H1 (cell line): ENCODE results near the gene CARD11. TPM values are rescaled to one million over a fixed set of nuclear protein-coding genes. Genes with fewer than 3 reads are reported as not detected.

Experiments used
- CTCF ChIA-PET: fragments of 300-600 bp; sonication (Branson Sonifier 250); formaldehyde crosslinking; loops from one replicate; lab custom pipeline; 2021; ENCODE audit not compliant: partially characterized antibody; lab: Charles Lee
- POLR2A ChIA-PET: fragments of 300-600 bp; sonication (Branson Sonifier 250); formaldehyde crosslinking; loops from one replicate; lab custom pipeline; 2021; ENCODE audit warnings: inconsistent platforms; ENCODE audit not compliant: partially characterized antibody; lab: Charles Lee
- DNase-seq, 2 experiments: peaks; one replicate each; pipeline versions ENCODE4 v3.0.0 to v3.0.0-alpha.2; 2010 to 2022; ENCODE audit warnings: low spot score in 2 of 2, low read depth in 1 of 2, mixed read lengths in 1 of 2
- FAIRE-seq: peaks from 2 replicates; lab custom pipeline; 2011; peaks lifted over from hg19 to GRCh38; lab: Jason Lieb, UNC
- H2AFZ ChIP-seq: 2 replicates; pipeline ENCODE4 v1.8.1; 2012; ENCODE audit warnings: low read length, inconsistent platforms
- H2AK5ac ChIP-seq: 2 replicates; pipeline ENCODE4 v1.6.1; 2013; ENCODE audit warnings: low read depth, low read length
- H2BK120ac ChIP-seq: replicated peaks from 2 replicates; pipeline ENCODE3; 2013; ENCODE audit warnings: low read depth, low read length, inconsistent platforms
- H2BK12ac ChIP-seq: 2 replicates; pipeline ENCODE4 v1.6.1; 2013; ENCODE audit warnings: low read depth, low read length
- H2BK15ac ChIP-seq: 2 replicates; pipeline ENCODE4 v1.6.1; 2013; ENCODE audit warnings: low read length
- H2BK20ac ChIP-seq: 2 replicates; pipeline ENCODE4 v1.6.1; 2013; ENCODE audit warnings: low read length
- H2BK5ac ChIP-seq: 2 replicates; pipeline ENCODE4 v1.6.1; 2013; ENCODE audit warnings: low read depth, low read length
- H3K14ac ChIP-seq: 2 replicates; pipeline ENCODE4 v1.6.1; 2013; ENCODE audit warnings: inconsistent platforms; ENCODE audit not compliant: insufficient read length
- H3K18ac ChIP-seq: 2 replicates; pipeline ENCODE4 v1.6.1; 2013; ENCODE audit warnings: low read length; ENCODE audit errors: extremely low read depth
- H3K23ac ChIP-seq: 2 replicates; pipeline ENCODE4 v1.6.1; 2013; ENCODE audit warnings: inconsistent platforms; ENCODE audit not compliant: insufficient read length
- H3K23me2 ChIP-seq: 2 replicates; pipeline ENCODE4 v1.6.1; 2013; ENCODE audit warnings: low read depth, low read length
- H3K27ac ChIP-seq: 2 replicates; pipeline ENCODE4 v1.6.1; 2011; ENCODE audit warnings: low read depth, low read length, inconsistent platforms
- H3K27me3 ChIP-seq, 4 experiments: replicated peaks in 1 of 4; 1 replicate in 1 of 4; 2 replicates in 3 of 4; pipeline versions ENCODE4 v1.6.1 to v1.8.1; 2011 to 2013; ENCODE audit warnings: low read length in 3 of 4, mild to moderate bottlenecking in 3 of 4, inconsistent platforms in 2 of 4, mixed read lengths in 2 of 4, moderate library complexity in 1 of 4; ENCODE audit not compliant: control insufficient read depth in 3 of 4, insufficient read depth in 3 of 4; ENCODE audit errors: extremely low read depth in 1 of 4
- H3K36me3 ChIP-seq, 4 experiments: 2 replicates each; pipeline versions ENCODE4 v1.6.1 to v1.8.1; 2011 to 2013; ENCODE audit warnings: mild to moderate bottlenecking in 4 of 4, low read length in 3 of 4, moderate library complexity in 2 of 4, control low read depth in 1 of 4, inconsistent platforms in 1 of 4; ENCODE audit not compliant: insufficient read depth in 4 of 4, control insufficient read depth in 2 of 4
- H3K4ac ChIP-seq: replicated peaks from 2 replicates; pipeline ENCODE3; 2013; ENCODE audit warnings: low read length, low read depth, mixed read lengths, inconsistent platforms; ENCODE audit not compliant: insufficient read length
- H3K4me1 ChIP-seq, 4 experiments: replicated peaks in 1 of 4; 1 replicate in 1 of 4; 2 replicates in 3 of 4; pipeline versions ENCODE4 v1.6.1 to v1.8.1; 2011 to 2013; ENCODE audit warnings: low read length in 3 of 4, inconsistent platforms in 2 of 4, mixed read lengths in 1 of 4; ENCODE audit not compliant: insufficient read depth in 4 of 4, control insufficient read depth in 3 of 4
- H3K4me2 ChIP-seq, 2 experiments: 2 replicates each; pipeline versions ENCODE4 v1.6.1 to v1.8.1; 2011 to 2013; ENCODE audit warnings: low read depth in 2 of 2, low read length in 2 of 2, control low read depth in 1 of 2, inconsistent platforms in 1 of 2, mild to moderate bottlenecking in 1 of 2; ENCODE audit not compliant: insufficient read depth in 1 of 2
- H3K4me3 ChIP-seq, 4 experiments: fragments of 200-600, 300-600 bp in 1 of 4; sonication (generic), shearing (Covaris generic), sonication (Bioruptor Twin) in 1 of 4; 2 replicates each; pipeline versions ENCODE4 v1.5.1 to v1.8.1; 2011 to 2016; ENCODE audit warnings: low read length in 4 of 4, low read depth in 3 of 4, control low read depth in 2 of 4, inconsistent platforms in 2 of 4, mild to moderate bottlenecking in 2 of 4, mixed read lengths in 1 of 4, moderate library complexity in 1 of 4; ENCODE audit not compliant: insufficient read depth in 2 of 4; ENCODE audit errors: extremely low read depth in 1 of 4
- H3K56ac ChIP-seq: replicated peaks from 2 replicates; pipeline ENCODE3; 2013; ENCODE audit warnings: low read depth, mild to moderate bottlenecking, mixed read lengths, low read length, inconsistent platforms; ENCODE audit not compliant: insufficient read length
- H3K79me1 ChIP-seq: 2 replicates; pipeline ENCODE4 v1.6.1; 2013; ENCODE audit warnings: low read depth, low read length, control low read depth
- H3K79me2 ChIP-seq, 2 experiments: 2 replicates each; pipeline versions ENCODE4 v1.6.1 to v1.8.1; 2012 to 2013; ENCODE audit warnings: low read length in 2 of 2, mild to moderate bottlenecking in 2 of 2, inconsistent platforms in 1 of 2; ENCODE audit not compliant: insufficient read depth in 2 of 2, control insufficient read depth in 1 of 2
- H3K9ac ChIP-seq, 4 experiments: replicated peaks in 1 of 4; 1 replicate in 1 of 4; 2 replicates in 3 of 4; pipeline versions ENCODE4 v1.6.1 to v1.8.1; 2011 to 2013; ENCODE audit warnings: low read depth in 3 of 4, low read length in 3 of 4, control low read depth in 2 of 4, mild to moderate bottlenecking in 2 of 4, moderate library complexity in 2 of 4, inconsistent platforms in 1 of 4; ENCODE audit errors: extremely low read depth in 1 of 4
- H3K9me3 ChIP-seq, 2 experiments: 2 replicates each; pipeline versions ENCODE4 v1.6.1 to v1.8.1; 2012 to 2013; ENCODE audit warnings: mild to moderate bottlenecking in 2 of 2, moderate library complexity in 2 of 2, control low read depth in 1 of 2, inconsistent platforms in 1 of 2, low read depth in 1 of 2, low read length in 1 of 2, mixed read lengths in 1 of 2; ENCODE audit not compliant: insufficient read depth in 2 of 2
- H4K20me1 ChIP-seq, 2 experiments: replicated peaks in 1 of 2; 2 replicates each; pipeline versions ENCODE3 to v1.8.1; 2011 to 2013; ENCODE audit warnings: inconsistent platforms in 2 of 2, low read length in 2 of 2, mild to moderate bottlenecking in 1 of 2; ENCODE audit not compliant: insufficient read depth in 2 of 2, control insufficient read depth in 1 of 2
- H4K5ac ChIP-seq: 2 replicates; pipeline ENCODE4 v1.6.1; 2013; ENCODE audit warnings: low read length, low read depth, mixed read lengths, inconsistent platforms; ENCODE audit not compliant: insufficient read length
- H4K8ac ChIP-seq: 2 replicates; pipeline ENCODE4 v1.8.0; 2013; ENCODE audit warnings: mild to moderate bottlenecking, moderate library complexity, low read length, inconsistent platforms; ENCODE audit not compliant: insufficient read depth; ENCODE audit errors: extremely low read depth
- H4K91ac ChIP-seq: replicated peaks from 2 replicates; pipeline ENCODE3; 2013; ENCODE audit warnings: low read length, mixed read lengths, inconsistent platforms; ENCODE audit not compliant: insufficient read length
- CHD2 ChIP-seq: IDR thresholded peaks from 2 replicates; pipeline ENCODE4 v1.6.1; 2012; ENCODE audit warnings: low read length, improper control_type of control experiment
- POLR2AphosphoS5 ChIP-seq: IDR thresholded peaks from 2 replicates; pipeline ENCODE4 v1.6.1; 2011; ENCODE audit warnings: low read depth, low read length
- RXRA ChIP-seq: IDR thresholded peaks from 2 replicates; pipeline ENCODE4 v1.6.1; 2011; ENCODE audit warnings: low read depth, mild to moderate bottlenecking, low read length, moderate library complexity; ENCODE audit not compliant: insufficient read depth
- SIX5 ChIP-seq: IDR thresholded peaks from 2 replicates; pipeline ENCODE4 v1.6.1; 2011; ENCODE audit warnings: mild to moderate bottlenecking, low read depth, low read length
- SUZ12 ChIP-seq: fragments of 200-600 bp; sonication (generic); IDR thresholded peaks from 2 replicates; pipeline ENCODE4 v1.6.1; 2012; ENCODE audit warnings: mild to moderate bottlenecking, inconsistent platforms, low read length, moderate library complexity, mixed read lengths
- TAF1 ChIP-seq: IDR thresholded peaks from 2 replicates; pipeline ENCODE4 v1.6.1; 2011; ENCODE audit warnings: mild to moderate bottlenecking, low read depth, low read length
- TBP ChIP-seq: IDR thresholded peaks from 2 replicates; pipeline ENCODE4 v1.6.1; 2011; ENCODE audit warnings: low read depth, low read length, improper control_type of control experiment
- WGBS, 2 experiments: shearing (Covaris generic) in 1 of 2; methylation state at CpG; one replicate each; pipeline versions ENCODE4 v1.1.6 to v1.1.7; 2013 to 2015; ENCODE audit warnings: low lambda C conversion rate in 2 of 2, mixed read lengths in 2 of 2, inconsistent platforms in 1 of 2, low coverage in 1 of 2, missing lambda C conversion rate in 1 of 2; ENCODE audit not compliant: insufficient replicate concordance in 2 of 2, insufficient coverage in 1 of 2, insufficient read length in 1 of 2; ENCODE audit errors: extremely low coverage in 1 of 2, missing lambda C conversion rate in 1 of 2; 5-methylcytosine and 5-hydroxymethylcytosine counted together
- polyA plus RNA-seq, 7 experiments: library from polyadenylated mRNA; depleted of rRNA in 3 of 7; stranded (reverse) in 5 of 7; unstranded in 2 of 7; fragments of >200 nt in 5 of 7; fragments of 200-250 nt in 2 of 7; gene quantifications; 1 replicate in 5 of 7; 2 replicates in 1 of 7; 4 replicates in 1 of 7; pipeline versions ENCODE4 v1.2.1 to v1.2.3, GENCODE V29; 2011 to 2013; ENCODE audit warnings: missing spikeins in 2 of 7, mixed read lengths in 2 of 7
- total RNA-seq: library from RNA; stranded (reverse); fragmentation: NEBNext Ultra II Directional; extraction: Animal tissue kit (Norgen Biotek cat#: 25700); gene quantifications from 2 replicates; pipeline ENCODE4 v1.2.1, GENCODE V29; 2021
- TF ChIP-seq, protein P1 (sequence below): IDR thresholded peaks from 2 replicates; pipeline ENCODE4 v1.6.1; 2012; ENCODE audit warnings: inconsistent platforms

CARD11 gene
- total and polyA plus RNA-seq, 2 of the 8 experiments (the other 6 are each of a cell fraction or from before 2014, with no cell fraction given) = 12.6 to 29.8 TPM

DNA sequence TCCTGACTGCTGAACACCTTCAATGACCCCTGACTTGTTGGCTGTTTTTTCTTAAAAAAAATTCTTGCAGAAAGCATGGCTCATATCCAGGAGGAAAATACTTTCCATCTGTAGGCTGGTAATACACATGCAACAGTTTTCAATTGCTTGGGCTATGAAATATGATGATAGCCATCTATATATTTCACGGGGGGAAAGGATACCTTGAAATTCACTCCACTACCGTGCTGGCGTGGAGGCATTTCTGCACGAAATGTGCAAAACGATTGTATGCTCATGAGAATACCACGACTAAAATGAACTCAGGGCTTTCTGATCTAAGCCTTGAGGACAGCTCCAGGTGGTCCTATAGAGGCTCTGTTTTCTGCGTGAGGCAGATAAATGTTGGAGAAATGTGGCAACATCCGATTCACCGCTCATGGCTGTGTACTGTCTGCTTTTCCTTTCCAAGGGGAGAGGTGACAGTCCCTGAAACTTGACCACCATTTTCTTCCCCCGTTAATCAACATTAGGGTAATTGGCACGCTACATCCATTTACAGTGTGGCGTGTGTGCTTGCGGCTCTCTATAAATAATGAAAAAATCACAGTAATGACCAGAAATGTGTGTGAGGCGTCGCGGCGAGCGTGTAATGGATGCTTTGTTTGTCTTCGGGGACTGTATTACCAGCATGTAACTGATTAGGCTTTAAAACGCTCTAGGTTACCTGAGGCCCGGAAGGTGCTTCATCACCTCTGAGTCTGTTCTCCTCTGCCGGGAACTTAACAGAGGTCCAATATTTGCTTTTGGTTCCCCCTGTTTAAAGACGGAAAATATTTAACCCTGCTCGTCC, 12.8 kb upstream of the CARD11 start:
- no peak overlapping the region for H3K9ac ChIP-seq
- no peak overlapping the region for H3K23ac ChIP-seq
- no peak overlapping the region for H4K5ac ChIP-seq
- ChIA-PET CTCF (interaction anchor here (5.7 kb wide), 1 partner anchor 10 kb away, joined by 51 read pairs; no protein-coding TSS in a partner anchor), POLR2A (no interaction called here)
- H3K4me3 ChIP-seq = no peak overlapping the region
- no peak overlapping the region for H2BK15ac ChIP-seq
- peaks cover 0 to 6% of the 10 kb centered on the region in 2 experiments; a peak in 2 of 4 replicates for H3K9me3 ChIP-seq
- no peak overlapping the region for H3K4me2 ChIP-seq
- H3K27me3 ChIP-seq = no peaks in the 10 kb centered on the region
- H3K4me1 ChIP-seq = no peaks in the 10 kb centered on the region
- no peaks in the 10 kb centered on the region for H3K79me2 ChIP-seq
- no peak overlapping the region for H3K56ac ChIP-seq
- H4K91ac ChIP-seq = no peak overlapping the region
- H3K36me3 ChIP-seq = no peaks in the 10 kb centered on the region
- no peak overlapping the region for H3K18ac ChIP-seq
- H3K23me2 ChIP-seq = no peaks in the 10 kb centered on the region; the same call in 1 of the 2 replicates
- no peak overlapping the region for H2BK20ac ChIP-seq
- no peak overlapping the region for H2AFZ ChIP-seq
- no peak overlapping the region for H2BK12ac ChIP-seq
- no peak overlapping the region for H4K8ac ChIP-seq
- no peak overlapping the region for H3K4ac ChIP-seq
- H2BK5ac ChIP-seq = no peak overlapping the region
- no peak overlapping the region for H2BK120ac ChIP-seq
- FAIRE-seq (no peak), DNase-seq (no peak)
- H4K20me1 ChIP-seq = no peaks in the 10 kb centered on the region
- no peak overlapping the region for H3K14ac ChIP-seq
- 93% methylated on average over 24 of the region's 24 CpGs; no CpG with 5 or more reads in 1 of the 2 experiments for WGBS, 2 experiments
- H2AK5ac ChIP-seq = no peak overlapping the region
- H3K27ac ChIP-seq = no peak overlapping the region
- no peaks in the 10 kb centered on the region for H3K79me1 ChIP-seq
- TF ChIP-seq CHD2 (no peak), TBP (no peak), RXRA (no peak), TAF1 (no peak), SUZ12 (no peak), POLR2AphosphoS5 (no peak), SIX5 (no peak)
- TF ChIP-seq, protein P1, sequence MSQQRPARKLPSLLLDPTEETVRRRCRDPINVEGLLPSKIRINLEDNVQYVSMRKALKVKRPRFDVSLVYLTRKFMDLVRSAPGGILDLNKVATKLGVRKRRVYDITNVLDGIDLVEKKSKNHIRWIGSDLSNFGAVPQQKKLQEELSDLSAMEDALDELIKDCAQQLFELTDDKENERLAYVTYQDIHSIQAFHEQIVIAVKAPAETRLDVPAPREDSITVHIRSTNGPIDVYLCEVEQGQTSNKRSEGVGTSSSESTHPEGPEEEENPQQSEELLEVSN = no peak
